Posterior vena cava (tissue), 2 donors: ENCODE data around the gene ENDOD1. TPM values are rescaled to one million over a fixed set of nuclear protein-coding genes. Genes with fewer than 3 reads are reported as not detected.

Source experiments
- DNase-seq: peaks from one replicate; pipeline ENCODE4 v3.0.0-alpha.2; 2020; ENCODE audit warnings: low spot score
- intact Hi-C, 2 donors: fragments of 100-400 bp; cut with DNase I; formaldehyde crosslinking; loops; one replicate each; pipeline versions ENCODE4 v1.14.1 to v1.14.2; 2022 to 2023
- total RNA-seq, 2 donors: library from RNA; stranded (reverse); fragmentation: NEBNext Ultra II Directional; extraction: Animal tissue kit (Norgen Biotek cat#: 25700); gene quantifications; one replicate each; pipeline ENCODE4 v1.2.1, GENCODE V29; 2021
- donor health status: DM: yes; HTN: yes; CAD: no.
- donor health status: DM: yes; HTN: yes; CAD: no.

ENDOD1 gene
- total RNA-seq, 2 donors from 2014 or later, result 41.7 to 50.2 TPM

GRCh38 chr11:95074792-95075563, 14.7 kb upstream of the ENDOD1 start:
- no peak for DNase-seq
- intact Hi-C loops, result loop anchor here in 1 of 2 donors (5.0 to 10.0 kb wide), 2 partner anchors 72 to 680 kb away; no protein-coding TSS in a partner anchor

- intact Hi-C loops, result loop anchor here in 1 of 2 donors (10.0 kb wide), 1 partner anchor 678 kb away; no protein-coding TSS in a partner anchor
Measured at GRCh38 chr11:95076416-95076815, 13.2 kb upstream of the ENDOD1 start.

DNA sequence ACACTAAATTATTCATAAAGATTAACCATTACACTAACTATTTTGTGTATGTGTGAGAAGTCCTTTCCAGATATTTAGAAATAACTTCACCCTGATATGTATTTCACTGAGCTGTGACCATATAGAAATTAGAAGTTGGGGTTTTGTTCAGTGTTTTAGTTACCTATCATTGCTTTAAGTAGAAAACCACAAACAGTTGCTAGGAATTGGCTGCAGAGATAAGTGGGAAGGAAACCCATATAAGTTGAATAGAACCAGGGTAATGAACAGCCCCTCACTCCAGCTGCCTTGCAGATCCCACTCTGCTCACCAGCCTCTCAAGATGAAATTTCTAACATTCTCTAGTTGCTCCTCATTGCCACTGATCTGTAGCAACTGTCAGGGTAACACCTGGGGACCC, 12.7 kb upstream of the ENDOD1 start:
- intact Hi-C loops, result loop anchor here in 1 of 2 donors (10.0 kb wide), 1 partner anchor 678 kb away; no protein-coding TSS in a partner anchor
- no peak for DNase-seq

More at GRCh38 chr11:95076416-95076815, 13.2 kb upstream of the ENDOD1 start:
- DNase-seq, result no peak

GRCh38 chr11:95078526-95078925, 11.1 kb upstream of the ENDOD1 start:
- intact Hi-C loops, result loop anchor here in 1 of 2 donors (10.0 kb wide), 1 partner anchor 676 kb away; no protein-coding TSS in a partner anchor
- no peak for DNase-seq

GRCh38 chr11:95081010-95081409, 8.6 kb upstream of the ENDOD1 start:
- DNase-seq, result no peak
- intact Hi-C loops, result loop anchor here in 1 of 2 donors (10.0 kb wide), 1 partner anchor 624 kb away; no protein-coding TSS in a partner anchor

- no peak for DNase-seq
- intact Hi-C loops, result loop anchor here in 1 of 2 donors (10.0 kb wide), 1 partner anchor 623 kb away; no protein-coding TSS in a partner anchor
Measured at GRCh38 chr11:95081412-95081811, 8.2 kb upstream of the ENDOD1 start.

DNA sequence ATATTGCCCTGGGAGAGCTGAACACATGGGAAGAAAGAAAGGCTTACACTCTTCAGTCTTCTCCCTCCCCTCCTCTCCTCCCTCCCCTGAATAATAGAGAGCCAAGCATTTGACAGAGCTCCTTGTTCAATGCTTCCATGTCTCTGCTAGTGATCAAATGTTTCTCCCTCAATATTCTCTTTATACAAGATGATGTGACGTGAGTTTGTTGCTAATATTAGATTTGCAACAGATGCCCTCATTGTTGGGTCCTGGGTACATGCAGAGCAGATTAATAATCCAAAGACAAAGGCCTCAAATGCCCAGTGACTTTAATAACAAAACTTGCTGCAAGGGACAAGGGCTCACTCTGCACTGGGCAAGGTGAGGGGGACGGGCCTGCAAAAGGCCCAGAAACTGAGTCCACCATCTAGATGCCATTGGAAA, 7.1 kb upstream of the ENDOD1 start:
- intact Hi-C loops, result loop anchor here in 1 of 2 donors (10.0 kb wide), 1 partner anchor 622 kb away; no protein-coding TSS in a partner anchor
- no peak for DNase-seq

DNA sequence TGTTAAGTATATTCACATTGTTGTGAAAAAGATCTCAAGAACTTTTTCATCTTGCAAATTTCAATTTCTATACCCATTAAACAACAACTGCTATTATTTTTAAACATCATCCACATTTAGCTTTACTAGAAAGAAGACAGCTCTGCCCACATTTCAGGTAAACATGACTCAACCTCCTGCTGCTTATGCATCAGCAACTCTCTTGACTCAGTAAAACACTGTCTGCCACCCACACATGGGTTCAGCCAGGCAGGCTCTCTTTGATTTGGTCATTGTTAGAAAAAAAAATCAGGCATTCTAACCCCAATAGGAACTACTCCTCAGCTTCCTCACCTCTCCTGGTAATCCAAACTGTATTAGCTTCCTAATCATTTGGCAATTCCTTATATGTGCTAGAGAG, 5.1 kb upstream of the ENDOD1 start:
- intact Hi-C loops, result loop anchor here in 1 of 2 donors (10.0 kb wide), 1 partner anchor 620 kb away; no protein-coding TSS in a partner anchor

DNA sequence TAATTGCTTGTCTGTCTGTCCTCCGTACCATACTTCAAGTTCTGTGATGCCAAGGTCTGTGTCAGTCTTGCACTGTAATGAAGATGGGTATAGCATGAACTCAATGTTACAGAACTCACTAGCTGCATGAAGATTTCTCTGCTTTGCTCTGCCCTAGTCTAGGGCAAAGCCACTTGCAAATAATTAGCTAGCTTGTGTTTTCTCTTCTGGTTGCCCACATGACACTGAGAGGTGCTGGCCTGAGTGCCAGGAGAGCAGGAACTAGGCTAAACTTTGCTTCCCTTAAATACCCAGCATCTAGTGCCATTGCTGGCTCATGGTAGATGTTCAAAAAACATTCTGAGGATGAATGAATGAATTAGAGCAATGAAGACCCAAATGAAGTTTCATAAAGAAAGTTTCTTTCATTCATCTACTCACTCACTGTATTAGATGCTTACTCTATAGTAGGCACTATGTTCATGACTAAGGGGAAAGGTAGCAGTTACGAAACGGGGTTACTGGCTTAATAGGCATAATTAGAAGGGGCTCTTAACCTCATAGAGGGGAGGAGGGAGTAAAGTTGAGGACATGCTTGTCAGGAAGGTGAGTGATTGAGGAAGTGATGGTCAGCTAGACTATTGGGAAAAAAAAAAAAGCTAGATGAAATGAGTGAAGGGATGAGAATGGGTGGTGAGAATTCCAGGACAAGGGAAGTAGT, 4.4 kb upstream of the ENDOD1 start:
- no peak for DNase-seq
- intact Hi-C loops, result loop anchor here in 1 of 2 donors (10.0 kb wide), 1 partner anchor 620 kb away; no protein-coding TSS in a partner anchor

More for the DNA sequence above, 5.1 kb upstream of the ENDOD1 start:
- no peak for DNase-seq

- no peak for DNase-seq
- intact Hi-C loops, result loop anchor here in 1 of 2 donors (10.0 kb wide), 1 partner anchor 619 kb away; no protein-coding TSS in a partner anchor
Measured at GRCh38 chr11:95086151-95086550, 3.5 kb upstream of the ENDOD1 start.

- intact Hi-C loops, result loop anchor here in 1 of 2 donors (10.0 kb wide), 1 partner anchor 618 kb away; no protein-coding TSS in a partner anchor
- DNase-seq, result no peak
Measured at GRCh38 chr11:95086836-95087570, 2.6 kb upstream of the ENDOD1 start.

- intact Hi-C loops, result loop anchor here in 1 of 2 donors (10.0 kb wide), 1 partner anchor 616 kb away; no protein-coding TSS in a partner anchor
- no peak for DNase-seq
Measured at GRCh38 chr11:95088946-95089619, 563 bp upstream of the ENDOD1 start.

GRCh38 chr11:95091663-95092180, 2.1 kb downstream of the ENDOD1 start:
- no peak for DNase-seq
- intact Hi-C loops, result no loop called here

DNA sequence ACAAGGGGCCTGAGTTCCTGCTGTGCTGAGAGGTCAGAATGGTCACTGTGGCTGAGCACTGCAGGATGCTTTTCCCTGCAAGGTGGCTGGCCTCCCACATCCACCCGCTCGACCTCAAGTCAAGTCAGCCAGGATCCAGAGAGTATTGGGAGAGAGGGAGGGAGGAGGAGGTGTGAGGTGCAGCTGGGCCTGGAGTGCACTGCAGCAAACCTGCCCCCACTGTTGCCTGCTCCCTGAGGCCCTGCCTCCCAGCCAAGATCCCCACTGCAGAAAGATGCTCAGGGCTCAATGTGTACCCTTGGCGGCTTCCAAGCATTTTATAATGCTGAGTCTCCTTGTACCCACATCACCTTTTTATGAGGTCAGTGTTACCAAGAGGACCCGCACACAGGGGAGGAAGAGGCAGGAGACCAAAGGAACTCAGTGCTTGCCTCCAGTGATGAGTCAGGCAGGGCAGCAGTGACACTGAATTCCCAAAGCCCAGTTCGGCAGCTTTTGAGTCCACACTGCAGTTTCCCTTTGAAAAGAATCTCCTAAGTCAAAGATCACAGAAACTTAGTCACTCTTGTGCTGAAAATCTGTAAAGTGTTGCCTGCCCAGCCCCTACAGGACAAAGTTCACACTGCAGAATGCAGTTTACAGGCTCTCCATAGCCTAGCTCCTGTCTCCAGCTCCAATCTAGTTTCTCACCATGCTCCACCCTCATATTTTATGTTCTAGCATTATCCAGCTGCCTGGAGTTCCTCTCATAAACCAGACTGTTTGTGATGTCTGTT, 3.1 kb downstream of the ENDOD1 start:
- no peak for DNase-seq
- intact Hi-C loops, result no loop called here

- intact Hi-C loops, result no loop called here
Measured at GRCh38 chr11:95093548-95093947, 3.9 kb downstream of the ENDOD1 start.

GRCh38 chr11:95095858-95096587, 6.4 kb downstream of the ENDOD1 start:
- intact Hi-C loops, result no loop called here

More at GRCh38 chr11:95093548-95093947, 3.9 kb downstream of the ENDOD1 start:
- no peak for DNase-seq

GRCh38 chr11:95097209-95097608, 7.6 kb downstream of the ENDOD1 start:
- intact Hi-C loops, result no loop called here

More at GRCh38 chr11:95095858-95096587, 6.4 kb downstream of the ENDOD1 start:
- no peak for DNase-seq

More at GRCh38 chr11:95097209-95097608, 7.6 kb downstream of the ENDOD1 start:
- no peak for DNase-seq
